Prostate gland (tissue), 2 donors: ENCODE results near the gene CRPPA. TPM values are rescaled to one million over a fixed set of nuclear protein-coding genes. Genes with fewer than 3 reads are reported as not detected.
"Not testable (repeated sequence)": the region's sequence is repeated elsewhere in the genome, so short reads cannot be mapped to it uniquely, and the experiment has no call there.

Source experiments
- DNase-seq: peaks from one replicate; pipeline ENCODE4 v3.0.0-alpha.2; 2019; ENCODE audit warnings: low spot score
- H3K27ac ChIP-seq, 2 donors: fragments of 200-600 bp; sonication (generic); 2 replicates each; pipeline ENCODE4 v1.5.1; 2017 to 2019
- H3K27me3 ChIP-seq: fragments of 200-600 bp; sonication (generic); replicated peaks from 2 replicates; pipeline ENCODE4 v1.5.1; 2019; ENCODE audit not compliant: insufficient read depth
- H3K36me3 ChIP-seq, 2 donors: fragments of 200-600 bp; sonication (generic); 1 replicate in 1 of 2; 2 replicates in 1 of 2; pipeline versions ENCODE4 v1.5.1 to v1.8.1; 2017 to 2019
- H3K4me1 ChIP-seq: fragments of 200-600 bp; sonication (generic); replicated peaks from 2 replicates; pipeline ENCODE4 v1.5.1; 2019
- H3K4me3 ChIP-seq, 2 donors: fragments of 200-600 bp; sonication (generic); 2 replicates each; pipeline ENCODE4 v1.5.1; 2017 to 2019
- H3K9me3 ChIP-seq: fragments of 200-600 bp; sonication (generic); 2 replicates; pipeline ENCODE4 v1.5.1; 2017
- POLR2A ChIP-seq: fragments of 450-650 bp; IDR thresholded peaks from one replicate; pipeline ENCODE4 v1.6.1; 2016; ENCODE audit warnings: antibody characterized with exemption, mild to moderate bottlenecking
- POLR2AphosphoS5 ChIP-seq: sonication (generic); formaldehyde crosslinking; IDR thresholded peaks from one replicate; pipeline ENCODE4 v1.6.1; 2017; ENCODE audit warnings: antibody characterized with exemption
- WGBS: methylation state at CpG from one replicate; pipeline ENCODE4 v1.1.5; 2018; 5-methylcytosine and 5-hydroxymethylcytosine counted together
- intact Hi-C: fragments of 100-400 bp; cut with DNase I; formaldehyde crosslinking; loops from one replicate; pipeline ENCODE4 v1.14.2; 2022
- small RNA-seq, 2 donors: library from RNA; depleted of rRNA; stranded (forward); fragments of <200 nt; gene quantifications; one replicate each; pipeline ENCODE3, GENCODE V24; 2016
- total RNA-seq, 2 donors: library from RNA; depleted of rRNA; stranded (reverse); fragments of >200 nt; gene quantifications; one replicate each; pipeline ENCODE4 v1.1.0, GENCODE V29; 2016
- TF ChIP-seq, protein P1 (sequence below), 4 experiments: fragments of 200-600 bp in 2 of 4; fragments of 450-650 bp in 2 of 4; sonication (generic) in 2 of 4; IDR thresholded peaks; 1 replicate in 3 of 4; 2 replicates in 1 of 4; pipeline ENCODE4 v1.5.1; 2016 to 2019; ENCODE audit warnings: antibody characterized with exemption in 4 of 4, mild to moderate bottlenecking in 2 of 4, moderate library complexity in 2 of 4

CRPPA gene
- total RNA-seq, 2 donors from 2014 or later: 1.6 to 3.7 TPM

DNA sequence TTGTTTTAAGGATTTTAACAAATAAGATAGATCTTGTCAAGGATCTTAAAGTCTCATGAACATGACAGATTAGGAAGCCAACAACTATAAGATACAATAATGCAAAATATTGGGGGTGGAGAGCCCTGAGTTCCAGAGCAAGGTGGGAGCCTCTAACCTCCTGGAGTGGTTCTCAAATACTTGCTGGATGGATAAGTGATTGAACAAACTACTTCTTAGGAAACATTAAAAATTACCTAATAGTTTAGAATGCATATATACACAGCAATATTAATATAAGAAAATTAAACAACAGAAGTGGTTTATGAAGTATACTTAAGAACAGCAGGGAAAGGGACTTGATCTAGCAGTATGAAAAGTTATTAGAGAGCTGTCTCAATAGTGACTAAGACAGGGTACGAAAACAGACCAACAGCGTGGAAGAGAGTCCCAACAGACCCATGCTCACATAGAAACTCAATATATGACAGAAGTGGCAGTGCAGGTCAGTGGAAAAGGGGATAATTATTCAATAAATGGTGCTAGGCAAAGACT, 28.3 kb downstream of the CRPPA start:
- no peaks in the 10 kb centered on the region for H3K36me3 ChIP-seq
- intact Hi-C loops: no loop called here
- H3K27ac ChIP-seq: no peak overlapping the region
- no peaks in the 10 kb centered on the region for H3K4me1 ChIP-seq
- no peaks in the 10 kb centered on the region for H3K27me3 ChIP-seq
- DNase-seq: no peak
- no peak overlapping the region for H3K4me3 ChIP-seq
- WGBS: 95% methylated on average over 2 of the region's 2 CpGs
- no peaks in the 10 kb centered on the region for H3K9me3 ChIP-seq
- TF ChIP-seq POLR2A (no peak), POLR2AphosphoS5 (no peak)
- TF ChIP-seq, protein P1, sequence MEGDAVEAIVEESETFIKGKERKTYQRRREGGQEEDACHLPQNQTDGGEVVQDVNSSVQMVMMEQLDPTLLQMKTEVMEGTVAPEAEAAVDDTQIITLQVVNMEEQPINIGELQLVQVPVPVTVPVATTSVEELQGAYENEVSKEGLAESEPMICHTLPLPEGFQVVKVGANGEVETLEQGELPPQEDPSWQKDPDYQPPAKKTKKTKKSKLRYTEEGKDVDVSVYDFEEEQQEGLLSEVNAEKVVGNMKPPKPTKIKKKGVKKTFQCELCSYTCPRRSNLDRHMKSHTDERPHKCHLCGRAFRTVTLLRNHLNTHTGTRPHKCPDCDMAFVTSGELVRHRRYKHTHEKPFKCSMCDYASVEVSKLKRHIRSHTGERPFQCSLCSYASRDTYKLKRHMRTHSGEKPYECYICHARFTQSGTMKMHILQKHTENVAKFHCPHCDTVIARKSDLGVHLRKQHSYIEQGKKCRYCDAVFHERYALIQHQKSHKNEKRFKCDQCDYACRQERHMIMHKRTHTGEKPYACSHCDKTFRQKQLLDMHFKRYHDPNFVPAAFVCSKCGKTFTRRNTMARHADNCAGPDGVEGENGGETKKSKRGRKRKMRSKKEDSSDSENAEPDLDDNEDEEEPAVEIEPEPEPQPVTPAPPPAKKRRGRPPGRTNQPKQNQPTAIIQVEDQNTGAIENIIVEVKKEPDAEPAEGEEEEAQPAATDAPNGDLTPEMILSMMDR (IDR thresholded peaks at IDR 0.05): no peak

- H3K27me3 ChIP-seq, H3K36me3 ChIP-seq, DNase-seq, H3K27ac ChIP-seq, H3K9me3 ChIP-seq, intact Hi-C loops, H3K4me1 ChIP-seq, H3K4me3 ChIP-seq: not testable (repeated sequence)
- 98% methylated on average over 18 of the region's 18 CpGs for WGBS
Observed at GRCh38 chr7:16383786-16384185, 37.6 kb downstream of the CRPPA start.

GRCh38 chr7:16383103-16383502, 38.2 kb downstream of the CRPPA start:
- not testable (repeated sequence) for H3K4me1 ChIP-seq
- 94% methylated on average over 7 of the region's 7 CpGs for WGBS

More at GRCh38 chr7:16383103-16383502, 38.2 kb downstream of the CRPPA start:
- H3K27ac ChIP-seq, H3K9me3 ChIP-seq, H3K27me3 ChIP-seq, DNase-seq, H3K4me3 ChIP-seq, intact Hi-C loops, H3K36me3 ChIP-seq: not testable (repeated sequence)

Small RNA genes within 50 kb of the gene (small RNA-seq; reads per million reads assigned to genes)
- 0 reads per million in 2 donors for gene AC005014.3

Other genes with a start within 250 kb of the CRPPA start
- gene SOSTDC1, start 44.2 kb upstream of the CRPPA start, total RNA-seq: 1 to 10 TPM; 2.3 to 3.0 TPM
- gene LRRC72, start 105.3 kb upstream of the CRPPA start, total RNA-seq: not detected
- gene ANKMY2, start 224.2 kb upstream of the CRPPA start, total RNA-seq: 10 to 100 TPM; 15.5 to 16.4 TPM
- gene BZW2, start 224.6 kb upstream of the CRPPA start, total RNA-seq: 10 to 100 TPM; 31.0 to 33.5 TPM